AG04450 (cell line): ENCODE results near the gene SLC66A1. TPM values are rescaled to one million over a fixed set of nuclear protein-coding genes. Genes with fewer than 3 reads are reported as not detected.

ENCODE experiments used
- CTCF ChIA-PET: fragments of 300-600, 350-600 bp; formaldehyde crosslinking; extraction: SDS; loops from one replicate; lab custom pipeline; 2022; ENCODE audit warnings: antibody characterized with exemption, inconsistent platforms; lab: Charles Lee
- POLR2A ChIA-PET: fragments of 350-600 bp; formaldehyde crosslinking; extraction: SDS; loops from one replicate; lab custom pipeline; 2021; ENCODE audit warnings: antibody characterized with exemption, inconsistent platforms; lab: Yijun Ruan, JAX
- DNase-seq: peaks from one replicate; pipeline ENCODE4 v3.0.0-alpha.2; 2011; ENCODE audit warnings: low read depth, low spot score
- H3K27ac ChIP-seq: one replicate; pipeline ENCODE4 v1.5.1; 2012; ENCODE audit warnings: low read depth, low read length, control low read depth
- H3K27me3 ChIP-seq: one replicate; pipeline ENCODE4 v1.6.0; 2012; ENCODE audit warnings: low read length; ENCODE audit not compliant: control insufficient read depth, insufficient read depth
- H3K4me3 ChIP-seq: 2 replicates; pipeline ENCODE4 v1.5.1; 2011; ENCODE audit warnings: mild to moderate bottlenecking, low read depth, low read length, control low read depth
- H3K9me3 ChIP-seq: 2 replicates; pipeline ENCODE4 v1.5.1; 2012; ENCODE audit warnings: low read length; ENCODE audit not compliant: control insufficient read depth, insufficient read depth
- CTCF ChIP-seq: IDR thresholded peaks from 2 replicates; pipeline ENCODE4 v1.5.1; 2011; ENCODE audit warnings: low read depth, low read length, control low read depth, inconsistent platforms
- polyA plus RNA-seq: library from polyadenylated mRNA; depleted of rRNA; stranded (reverse); fragments of >200 nt; gene quantifications from 2 replicates; pipeline ENCODE4 v1.2.3, GENCODE V29; 2011

SLC66A1 gene
- polyA plus RNA-seq, 1 experiment = 11.5 TPM

- H3K27ac ChIP-seq = no peak overlapping the region
- POLR2A ChIA-PET = no interaction called here
- TF ChIP-seq CTCF = no peak
Measured at GRCh38 chr1:19368050-19368449, 55.9 kb downstream of the SLC66A1 start.

GRCh38 chr1:19368964-19369363 is 56.8 kb downstream of the SLC66A1 start:
- no peak overlapping the region for H3K4me3 ChIP-seq
- ChIA-PET POLR2A (no interaction called here), CTCF (no interaction called here)
- no peaks in the 10 kb centered on the region for H3K27me3 ChIP-seq
- no peak for DNase-seq
- no peak overlapping the region for H3K27ac ChIP-seq
- no peak for TF ChIP-seq CTCF
- H3K9me3 ChIP-seq = no peaks in the 10 kb centered on the region

More at GRCh38 chr1:19368050-19368449, 55.9 kb downstream of the SLC66A1 start:
- Histone ChIP-seq H3K9me3 (no peaks in the 10 kb centered on the region), H3K27me3 (no peaks in the 10 kb centered on the region), H3K4me3 (no peak overlapping the region)
- CTCF ChIA-PET = interaction anchor here (1.1 to 2.6 kb wide), 2 partner anchors 283 to 336 kb away, joined by 3 to 6 read pairs; no protein-coding TSS in a partner anchor
- DNase-seq = no peak

GRCh38 chr1:19369396-19370090 is 57.4 kb downstream of the SLC66A1 start:
- CTCF ChIA-PET = no interaction called here
- H3K4me3 ChIP-seq = no peak overlapping the region
- POLR2A ChIA-PET = no interaction called here

GRCh38 chr1:19370453-19371170 is 58.5 kb downstream of the SLC66A1 start:
- H3K27ac ChIP-seq = no peak overlapping the region
- CTCF ChIA-PET = no interaction called here

More at GRCh38 chr1:19369396-19370090, 57.4 kb downstream of the SLC66A1 start:
- DNase-seq = no peak
- Histone ChIP-seq H3K27ac (no peak overlapping the region), H3K9me3 (no peaks in the 10 kb centered on the region), H3K27me3 (no peaks in the 10 kb centered on the region)
- no peak for TF ChIP-seq CTCF

More at GRCh38 chr1:19370453-19371170, 58.5 kb downstream of the SLC66A1 start:
- DNase-seq = no peak
- Histone ChIP-seq H3K27me3 (no peaks in the 10 kb centered on the region), H3K4me3 (no peak overlapping the region), H3K9me3 (no peaks in the 10 kb centered on the region)
- POLR2A ChIA-PET = no interaction called here
- no peak for TF ChIP-seq CTCF
